GM18498 (cell line): ENCODE measurements around the gene SYPL1.

Experiments
- ATAC-seq: cut with Tn5 transposase; IDR thresholded peaks from one replicate; pipeline ENCODE4 v1.9.1; 2021; ENCODE audit warnings: mild to moderate bottlenecking, moderate library complexity; ENCODE audit not compliant: unreplicated experiment

Gene SYPL1

DNA sequence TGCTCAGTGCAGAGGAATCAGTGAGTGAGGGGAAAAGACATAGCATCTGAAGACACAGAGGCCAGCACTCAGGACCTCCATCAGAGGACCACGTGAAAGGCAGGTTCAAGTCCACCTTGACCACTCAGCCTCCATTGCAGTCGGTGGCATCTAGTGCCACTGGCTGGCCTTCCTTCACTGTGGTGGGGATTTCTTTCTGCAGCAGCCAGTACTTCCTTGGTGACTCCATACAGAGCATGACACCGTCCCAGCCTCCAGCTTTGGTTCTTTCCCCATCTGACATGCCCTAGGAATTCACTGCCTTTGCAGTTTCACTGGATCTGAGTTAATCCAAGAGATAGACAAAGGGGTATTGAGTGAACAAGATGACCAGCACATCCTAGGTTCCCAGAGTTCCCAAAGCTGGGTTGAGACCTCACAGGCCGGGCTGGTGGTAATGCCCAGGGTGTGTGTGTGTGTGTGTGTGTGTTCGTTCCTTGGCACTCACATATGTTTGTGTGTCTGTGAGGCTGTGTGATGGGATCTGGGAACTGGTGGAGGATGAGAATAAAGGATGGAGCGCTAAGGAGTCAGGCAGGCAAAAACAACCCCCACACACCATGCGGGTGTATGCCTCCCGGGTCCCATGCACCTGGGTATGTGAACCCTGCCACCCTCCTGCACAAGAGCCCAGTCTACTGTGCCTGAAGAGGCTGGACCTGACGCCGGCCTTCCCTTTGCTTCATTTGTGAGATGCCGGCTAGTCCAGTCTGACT, 57.8 kb downstream of the SYPL1 start:
- no peak for ATAC-seq

DNA sequence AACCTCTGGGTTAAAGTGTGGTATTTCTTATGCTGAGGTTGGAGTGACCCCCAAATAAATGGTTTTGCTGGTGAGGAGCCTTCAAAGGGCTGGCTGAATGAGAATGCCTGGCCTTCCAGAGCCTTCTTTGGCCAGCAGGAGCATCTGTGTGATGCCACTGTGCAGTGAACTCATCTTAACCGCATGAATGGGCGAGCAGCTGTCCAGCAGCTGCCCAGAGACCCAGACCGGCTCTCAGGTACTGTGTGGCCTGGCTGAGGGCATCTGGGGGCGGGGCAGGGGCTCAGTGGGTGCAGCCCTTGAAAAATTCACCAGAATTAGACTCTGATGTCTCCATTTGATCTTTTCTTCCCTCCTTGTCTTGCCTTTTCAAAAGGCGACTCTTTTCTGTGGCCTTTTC, 59.0 kb downstream of the SYPL1 start:
- no peak for ATAC-seq

DNA sequence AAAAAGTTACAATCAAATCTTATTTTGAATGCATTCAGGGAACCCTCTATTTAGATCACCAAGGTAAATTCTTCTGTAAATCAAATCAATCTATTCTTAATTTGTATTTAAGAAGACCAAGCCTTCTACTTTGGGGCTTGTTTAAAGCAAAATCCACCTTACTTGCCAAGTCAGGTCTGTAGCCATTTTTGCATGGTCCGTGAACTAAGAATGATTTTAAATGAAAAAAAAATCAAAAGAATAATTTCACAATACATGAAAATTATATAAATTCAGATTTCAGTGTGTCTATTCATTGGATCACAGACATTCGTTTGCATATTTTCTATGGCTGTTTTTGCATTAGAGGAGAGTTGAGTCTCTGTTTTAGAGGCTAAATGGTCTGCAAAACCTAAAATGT, 59.4 kb downstream of the SYPL1 start:
- no peak for ATAC-seq

DNA sequence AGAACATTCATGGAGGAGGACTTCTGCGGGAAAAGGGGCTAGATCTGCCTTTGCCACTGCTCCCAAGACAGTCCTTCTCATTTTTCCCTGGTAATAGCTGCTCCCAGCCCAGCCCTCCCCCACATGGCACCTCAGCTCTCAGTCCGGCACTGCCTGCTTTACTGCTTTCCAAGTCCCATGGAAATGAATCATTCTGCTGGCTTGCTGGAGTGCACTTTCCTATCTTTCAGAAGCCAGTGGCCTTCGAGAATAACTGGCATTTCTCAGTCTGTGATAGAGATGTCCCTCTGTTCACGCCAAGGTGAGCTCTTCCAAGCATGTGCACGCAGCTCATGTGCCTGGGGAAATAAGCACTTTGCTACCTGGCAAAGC, 61.4 kb downstream of the SYPL1 start:
- ATAC-seq: no peak

DNA sequence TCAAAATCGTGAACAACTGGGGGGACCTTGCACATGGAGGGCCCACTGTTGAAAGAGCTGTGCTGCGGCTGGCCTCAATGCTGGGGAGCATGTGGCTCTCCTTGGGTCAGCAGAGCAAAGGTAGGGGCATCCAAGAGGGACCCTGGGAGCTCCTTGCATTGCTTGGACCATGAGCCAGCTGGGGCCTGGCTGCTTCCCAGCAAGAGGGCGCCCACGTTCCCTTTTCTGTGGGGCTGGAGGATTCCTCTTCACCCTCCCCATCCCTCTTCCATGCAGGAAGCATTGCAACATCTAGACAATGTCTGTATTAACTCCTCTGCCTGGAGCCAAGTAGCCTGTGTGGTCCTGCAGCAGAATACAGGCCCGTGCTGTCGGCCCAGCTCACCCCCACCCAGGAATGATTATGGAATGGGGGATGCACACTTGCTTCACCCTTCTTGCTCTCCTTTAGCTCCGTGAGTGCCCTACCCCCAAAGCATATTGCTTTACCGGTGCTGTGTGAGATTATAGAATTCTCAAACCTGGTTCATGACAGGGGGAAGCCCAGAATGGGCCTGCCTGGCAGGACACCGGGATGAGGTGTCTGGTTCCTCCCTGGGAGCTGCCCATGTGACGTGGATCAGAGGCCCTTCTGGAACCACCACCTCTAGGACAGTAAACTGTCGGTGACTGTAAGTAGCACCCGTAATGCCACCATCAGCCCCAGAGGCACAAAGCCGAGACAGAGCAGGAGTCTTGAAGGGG, 61.9 kb downstream of the SYPL1 start:
- ATAC-seq: no peak

DNA sequence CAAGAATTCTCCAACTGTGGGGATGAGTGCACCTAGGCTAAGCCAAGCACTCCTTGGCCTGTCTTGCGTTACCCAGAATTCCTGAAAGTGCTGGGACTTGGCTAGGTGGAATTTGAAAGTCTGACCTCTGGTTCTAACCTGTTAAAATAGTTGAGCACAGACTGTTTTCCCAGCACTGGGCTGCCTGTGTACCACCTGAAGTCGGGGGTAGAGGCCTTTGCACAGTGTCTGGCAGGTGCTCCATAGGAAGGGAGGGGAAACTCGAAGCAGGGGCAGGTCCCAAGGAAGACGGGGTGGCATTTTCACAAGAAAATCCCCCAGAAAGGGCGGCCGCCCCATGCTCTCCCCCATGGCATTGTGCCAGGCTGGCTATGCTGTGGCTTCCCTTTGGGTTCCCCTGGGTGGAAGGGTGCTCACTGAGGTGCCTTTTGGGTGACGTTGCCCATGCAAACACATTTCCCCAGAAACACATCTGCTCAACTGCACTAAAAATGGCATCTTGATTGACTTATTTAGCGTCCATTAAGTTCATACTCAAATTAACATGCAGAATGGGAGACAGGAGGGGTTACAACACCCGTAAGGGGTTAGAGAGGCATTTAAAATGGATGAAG, 62.9 kb downstream of the SYPL1 start:
- no peak for ATAC-seq

DNA sequence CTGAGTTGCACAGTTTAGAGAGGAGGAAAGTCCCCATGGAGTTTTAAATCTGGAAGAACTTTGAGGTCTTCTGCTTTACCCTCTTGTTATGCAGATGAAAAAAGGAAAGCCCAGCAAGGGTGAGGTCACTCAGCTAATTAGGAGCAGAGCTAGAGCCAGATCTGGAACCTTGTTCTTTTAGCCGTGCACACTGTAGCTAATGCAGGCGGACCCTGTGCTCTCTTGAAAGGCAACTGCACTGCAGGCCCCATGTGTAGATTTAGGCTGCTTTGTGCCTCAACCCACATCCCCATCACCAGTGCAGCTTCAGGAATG, 63.4 kb downstream of the SYPL1 start:
- ATAC-seq: no peak

DNA sequence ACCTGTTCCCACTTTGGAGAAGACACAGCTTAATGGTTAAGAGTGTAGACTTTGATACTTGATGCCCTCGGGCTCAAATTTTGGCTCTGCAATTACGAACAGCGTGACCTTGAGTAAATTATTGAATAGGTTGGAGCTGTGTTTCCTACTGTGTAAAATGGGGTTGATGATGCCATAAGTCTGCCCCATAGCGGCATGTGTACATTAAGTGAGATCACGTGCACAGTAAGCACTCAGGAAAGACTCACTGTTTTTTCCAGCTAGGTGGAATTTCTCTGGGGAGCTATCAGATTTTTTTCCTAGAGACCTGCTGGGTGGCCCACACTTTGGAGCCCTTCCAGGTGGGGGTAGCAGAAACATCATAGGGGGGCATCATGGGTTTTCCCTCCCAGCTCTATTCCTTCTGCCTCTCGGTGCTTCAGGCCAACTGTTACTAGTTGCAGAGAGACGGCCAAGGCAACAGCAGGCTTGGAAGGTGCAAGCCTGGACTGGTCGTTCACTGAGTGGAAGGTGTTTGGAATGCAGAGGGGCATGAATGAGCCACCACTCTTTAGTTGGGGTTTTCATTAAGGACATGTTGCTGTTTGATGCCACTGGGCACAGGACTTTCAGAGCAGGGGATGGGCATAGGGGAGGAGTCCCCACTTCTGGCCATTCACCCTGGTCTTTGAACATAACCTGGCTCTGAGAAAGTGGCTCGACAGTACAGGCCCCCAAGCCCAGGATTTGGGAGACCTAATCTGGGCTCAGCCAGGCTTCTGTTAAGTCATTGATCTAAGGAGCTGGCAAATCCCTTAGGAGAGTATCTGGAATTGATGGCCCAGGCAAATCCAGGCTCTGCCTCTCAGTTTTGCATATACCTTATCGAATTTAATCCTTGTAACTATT, 64.0 kb downstream of the SYPL1 start:
- ATAC-seq: no peak

DNA sequence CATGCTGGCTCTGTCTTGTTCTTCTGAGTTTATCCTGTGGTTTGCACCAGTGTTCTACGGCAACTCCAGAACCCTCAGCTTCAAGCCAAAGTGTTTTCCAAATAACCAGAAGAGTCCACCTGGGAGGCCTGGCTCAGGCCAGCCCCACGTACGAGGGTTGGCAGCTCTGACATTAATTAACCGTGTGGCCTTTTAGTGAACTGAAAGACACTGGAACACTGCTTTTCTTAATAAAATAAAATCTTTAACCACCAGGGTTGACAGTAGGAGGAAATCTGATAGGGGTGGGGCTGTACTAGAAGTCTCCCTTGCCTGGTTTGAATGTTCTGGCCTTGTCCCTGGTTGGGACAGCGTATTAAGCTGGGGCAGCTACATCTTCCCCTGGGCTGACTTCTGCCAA, 64.9 kb downstream of the SYPL1 start:
- no peak for ATAC-seq

DNA sequence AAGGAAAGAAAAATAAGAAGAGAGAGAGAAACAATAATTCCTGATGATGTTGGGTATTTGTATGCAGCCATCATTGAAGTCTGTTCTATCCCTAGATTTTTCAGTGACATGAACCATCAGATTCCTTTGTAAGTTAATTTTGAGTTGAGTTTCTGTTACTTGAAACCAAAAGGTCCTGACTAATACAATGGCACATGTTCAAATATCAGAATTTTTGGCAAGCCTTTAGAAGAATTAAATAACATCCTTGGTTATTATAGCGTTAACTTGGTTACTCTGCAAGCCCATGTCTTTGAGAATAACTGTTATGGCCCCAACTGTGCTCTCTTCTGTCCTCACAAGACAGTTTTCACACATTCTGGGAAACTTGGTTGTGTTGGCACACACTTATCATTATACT, 66.5 kb downstream of the SYPL1 start:
- ATAC-seq: no peak

DNA sequence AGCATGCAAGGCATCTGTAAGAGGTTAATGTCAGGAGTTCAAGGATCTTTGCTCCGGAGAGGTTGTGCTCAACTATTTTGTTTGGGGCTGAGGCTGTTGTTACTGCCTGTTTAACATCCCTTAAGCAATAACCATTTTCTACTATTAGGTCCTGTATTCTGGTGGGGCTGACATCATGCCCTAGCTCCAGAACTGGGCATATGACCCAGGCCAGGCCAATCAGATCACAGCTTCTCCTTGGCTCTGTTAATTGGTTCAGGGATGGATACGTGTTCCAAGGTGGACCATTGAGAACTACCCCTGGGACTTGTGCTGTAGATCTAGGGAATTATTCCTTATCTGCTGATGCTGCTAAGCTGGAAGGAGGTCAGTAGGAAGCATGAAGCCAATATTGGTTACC, 67.0 kb downstream of the SYPL1 start:
- no peak for ATAC-seq

DNA sequence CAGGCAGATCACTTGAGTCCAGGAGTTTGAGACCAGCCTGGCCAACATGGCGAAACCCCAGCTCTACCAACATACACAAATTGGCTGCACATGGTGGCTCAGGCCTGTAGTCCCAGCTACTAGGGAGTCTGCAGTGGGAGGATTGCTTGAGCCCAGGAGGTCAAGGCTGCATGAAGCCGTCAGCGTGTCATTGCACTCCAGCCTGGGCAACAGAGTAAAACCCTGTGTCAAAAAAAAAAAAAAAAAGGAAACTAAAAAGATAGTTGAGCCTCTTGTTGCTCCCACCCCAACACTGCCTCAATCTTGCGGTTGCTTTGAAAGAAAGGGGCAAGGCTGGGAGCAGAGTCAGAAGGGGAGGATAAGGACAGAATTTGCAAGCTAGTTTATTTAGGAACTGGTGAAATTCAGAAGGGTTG, 69.9 kb downstream of the SYPL1 start:
- ATAC-seq: no peak

DNA sequence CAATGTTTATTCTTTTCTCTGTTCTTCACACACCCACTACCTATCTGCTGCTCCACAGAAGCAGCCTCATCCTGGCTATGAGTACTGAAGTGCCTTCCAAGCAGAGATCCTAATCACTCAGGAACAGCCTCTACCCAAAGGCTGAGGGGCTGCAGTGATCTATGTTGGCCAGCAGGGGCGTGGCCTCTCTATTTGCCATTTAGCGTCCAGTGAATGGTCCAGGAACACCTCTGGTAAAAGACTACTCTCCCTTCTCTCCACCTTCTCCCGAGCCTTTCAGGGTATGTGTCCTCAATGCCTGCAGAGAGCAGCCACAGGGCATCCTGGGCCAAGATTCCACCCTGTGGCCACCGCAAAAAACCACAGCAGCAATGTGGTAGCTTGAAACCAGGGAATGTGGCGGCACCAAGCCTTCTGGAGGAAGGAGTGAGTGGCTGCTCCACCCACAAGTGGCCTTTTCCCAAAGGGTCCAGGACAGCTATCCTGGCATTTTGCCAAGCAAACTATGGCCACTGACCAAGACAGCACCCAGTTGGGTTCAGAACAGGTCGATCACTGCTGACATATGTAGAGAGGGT, 70.9 kb downstream of the SYPL1 start:
- ATAC-seq: peak; percentile 58
